Stimulated activated naive CD8-positive, alpha-beta T cell treated with anti-CD3 and anti-CD28 coated beads, Interleukin-15, amount 100 ng/mL, for 72 hours (primary cell): Measurements from ENCODE around the gene LGALS4.
A peak's percentile ranks its signal among the peaks of the same experiment; 100 is the strongest.
"Not testable (repeated sequence)": the region's sequence is repeated elsewhere in the genome, so short reads cannot be mapped to it uniquely, and the experiment has no call there.

Experiments
- ATAC-seq: fragments of 150-1000 bp; cut with Tn5 transposase; 2 replicates; pipeline ENCODE4 v1.10.0; 2021; ENCODE audit warnings: mild to moderate bottlenecking, moderate library complexity
- DNase-seq, 2 donors: peaks; one replicate each; pipeline ENCODE4 v3.0.0; 2021 to 2022
- H3K27ac Mint-ChIP-seq, 2 donors: one replicate each; pipeline ENCODE4 v1.8.0; 2022; ENCODE audit warnings: mild to moderate bottlenecking in 2 of 2, mixed read lengths in 2 of 2, moderate library complexity in 2 of 2
- H3K27me3 Mint-ChIP-seq: one replicate; pipeline ENCODE4 v1.8.0; 2022; ENCODE audit warnings: mixed read lengths
- H3K4me1 Mint-ChIP-seq: one replicate; pipeline ENCODE4 v1.8.0; 2022; ENCODE audit warnings: mild to moderate bottlenecking, mixed read lengths
- H3K4me3 Mint-ChIP-seq, 2 donors: one replicate each; pipeline ENCODE4 v1.8.0; 2022; ENCODE audit warnings: mild to moderate bottlenecking in 2 of 2, mixed read lengths in 2 of 2, moderate library complexity in 1 of 2
- H3K9me3 Mint-ChIP-seq, 2 donors: one replicate each; pipeline ENCODE4 v1.8.0; 2022; ENCODE audit warnings: mixed read lengths in 2 of 2

Gene LGALS4

GRCh38 chr19:38816131-38816750 is 3.5 kb upstream of the LGALS4 start:
- no peak overlapping the region for H3K27ac Mint-ChIP-seq
- DNase-seq = no peak
- no peak for ATAC-seq

GRCh38 chr19:38815059-38816001 is 2.6 kb upstream of the LGALS4 start:
- no peaks in the 10 kb centered on the region for H3K9me3 Mint-ChIP-seq
- no peak for ATAC-seq
- peak overlapping the region in 1 of 2 donors; percentile 59 for H3K27ac Mint-ChIP-seq
- H3K4me1 Mint-ChIP-seq = peaks cover 9% of the 10 kb centered on the region
- no peak for DNase-seq
- no peaks in the 10 kb centered on the region for H3K27me3 Mint-ChIP-seq
- no peak overlapping the region for H3K4me3 Mint-ChIP-seq

More at GRCh38 chr19:38816131-38816750, 3.5 kb upstream of the LGALS4 start:
- Mint-ChIP-seq H3K27me3 (no peaks in the 10 kb centered on the region), H3K4me1 (peaks cover 18% of the 10 kb centered on the region), H3K4me3 (no peak overlapping the region), H3K9me3 (no peaks in the 10 kb centered on the region)

- DNase-seq, H3K9me3 Mint-ChIP-seq, H3K27me3 Mint-ChIP-seq, ATAC-seq, H3K4me1 Mint-ChIP-seq, H3K4me3 Mint-ChIP-seq, H3K27ac Mint-ChIP-seq: not testable (repeated sequence)
Observed at GRCh38 chr19:38813932-38814331, 1.2 kb upstream of the LGALS4 start.

- no peaks in the 10 kb centered on the region for H3K4me1 Mint-ChIP-seq
- H3K9me3 Mint-ChIP-seq = no peaks in the 10 kb centered on the region
- DNase-seq (no peak), ATAC-seq (no peak)
- no peak overlapping the region for H3K27ac Mint-ChIP-seq
- no peak overlapping the region for H3K4me3 Mint-ChIP-seq
- H3K27me3 Mint-ChIP-seq = no peaks in the 10 kb centered on the region
Observed at GRCh38 chr19:38813323-38813722, 578 bp upstream of the LGALS4 start.

- DNase-seq (no peak), ATAC-seq (no peak)
- peak overlapping the region in 1 of 2 donors; percentile 22 for H3K27ac Mint-ChIP-seq
- no peaks in the 10 kb centered on the region for H3K4me1 Mint-ChIP-seq
- H3K9me3 Mint-ChIP-seq = no peaks in the 10 kb centered on the region
- H3K4me3 Mint-ChIP-seq = no peak overlapping the region
- H3K27me3 Mint-ChIP-seq = no peaks in the 10 kb centered on the region
Observed at GRCh38 chr19:38812009-38812840, 520 bp downstream of the LGALS4 start.

GRCh38 chr19:38809592-38810252 is 3.0 kb downstream of the LGALS4 start:
- Mint-ChIP-seq H3K27ac (peak overlapping the region in 1 of 2 donors; percentile 27), H3K4me1 (peaks cover 7% of the 10 kb centered on the region), H3K4me3 (no peak overlapping the region), H3K27me3 (no peaks in the 10 kb centered on the region), H3K9me3 (no peaks in the 10 kb centered on the region)
- DNase-seq = no peak
- no peak for ATAC-seq

GRCh38 chr19:38808741-38809140 is 4.0 kb downstream of the LGALS4 start:
- Mint-ChIP-seq H3K4me3 (no peak overlapping the region), H3K4me1 (peaks cover 7% of the 10 kb centered on the region), H3K9me3 (no peaks in the 10 kb centered on the region), H3K27me3 (no peaks in the 10 kb centered on the region), H3K27ac (no peak overlapping the region)
- no peak for DNase-seq
- no peak for ATAC-seq

GRCh38 chr19:38807374-38808098 is 5.2 kb downstream of the LGALS4 start:
- not testable (repeated sequence) for H3K9me3 Mint-ChIP-seq, H3K27me3 Mint-ChIP-seq, ATAC-seq, H3K4me3 Mint-ChIP-seq, H3K27ac Mint-ChIP-seq, DNase-seq, H3K4me1 Mint-ChIP-seq

- H3K4me3 Mint-ChIP-seq = no peak overlapping the region
Observed at GRCh38 chr19:38806371-38806770, 6.4 kb downstream of the LGALS4 start.

GRCh38 chr19:38805180-38805579 is 7.6 kb downstream of the LGALS4 start:
- DNase-seq (no peak), ATAC-seq (no peak)
- no peaks in the 10 kb centered on the region for H3K9me3 Mint-ChIP-seq
- peaks cover 7% of the 10 kb centered on the region for H3K4me1 Mint-ChIP-seq
- H3K27ac Mint-ChIP-seq = peak overlapping the region; percentile 12 to 70
- peak overlapping the region in 1 of 2 donors; percentile 16 for H3K4me3 Mint-ChIP-seq
- no peaks in the 10 kb centered on the region for H3K27me3 Mint-ChIP-seq

More at GRCh38 chr19:38806371-38806770, 6.4 kb downstream of the LGALS4 start:
- no peak for DNase-seq
- H3K27me3 Mint-ChIP-seq = no peaks in the 10 kb centered on the region
- ATAC-seq = no peak
- peaks cover 7% of the 10 kb centered on the region for H3K4me1 Mint-ChIP-seq
- H3K27ac Mint-ChIP-seq = peak overlapping the region in 1 of 2 donors; percentile 61
- no peaks in the 10 kb centered on the region for H3K9me3 Mint-ChIP-seq

GRCh38 chr19:38803543-38803942 is 9.2 kb downstream of the LGALS4 start:
- Mint-ChIP-seq H3K27me3 (no peaks in the 10 kb centered on the region), H3K27ac (no peak overlapping the region)
- ATAC-seq = no peak

GRCh38 chr19:38801359-38802095 is 11.2 kb downstream of the LGALS4 start:
- no peaks in the 10 kb centered on the region for H3K9me3 Mint-ChIP-seq
- H3K27ac Mint-ChIP-seq = no peak overlapping the region
- no peak for ATAC-seq
- no peak for DNase-seq
- peaks cover 7% of the 10 kb centered on the region for H3K4me1 Mint-ChIP-seq
- H3K4me3 Mint-ChIP-seq = no peak overlapping the region
- no peaks in the 10 kb centered on the region for H3K27me3 Mint-ChIP-seq

More at GRCh38 chr19:38803543-38803942, 9.2 kb downstream of the LGALS4 start:
- DNase-seq = no peak
- Mint-ChIP-seq H3K9me3 (no peaks in the 10 kb centered on the region), H3K4me1 (peaks cover 7% of the 10 kb centered on the region), H3K4me3 (no peak overlapping the region)

- Mint-ChIP-seq H3K9me3 (no peaks in the 10 kb centered on the region), H3K27ac (no peak overlapping the region), H3K27me3 (no peaks in the 10 kb centered on the region), H3K4me1 (peaks cover 7% of the 10 kb centered on the region), H3K4me3 (no peak overlapping the region)
- no peak for ATAC-seq
- DNase-seq = no peak
Observed at GRCh38 chr19:38800577-38801347, 12.0 kb downstream of the LGALS4 start.
